ENCODE results near the gene PPM1E. TPM values are rescaled to one million over a fixed set of nuclear protein-coding genes. Genes with fewer than 3 reads are reported as not detected.

The PPM1E gene
- total RNA-seq, 2 experiments from 2014 or later: not detected

DNA sequence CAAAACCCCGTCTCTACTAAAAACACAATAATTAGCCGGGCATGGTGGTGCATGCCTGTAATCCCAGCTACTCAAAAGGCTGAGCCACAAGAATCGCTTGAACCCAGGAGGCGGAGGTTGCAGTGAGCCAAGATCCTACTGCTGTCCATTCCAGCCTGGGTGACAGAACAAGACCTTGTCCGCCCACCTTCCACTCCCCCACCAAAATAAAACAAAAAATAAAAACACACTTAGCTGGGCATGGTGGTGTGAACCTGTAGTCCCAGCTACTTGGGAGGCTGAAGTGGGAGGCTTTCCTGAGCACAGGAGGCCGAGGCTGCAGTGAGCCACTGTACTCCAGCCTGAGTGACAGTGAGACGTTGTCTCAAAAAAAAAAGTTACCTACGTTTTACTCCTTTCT lies 3.2 kb downstream of the PPM1E start:
- Mint-ChIP-seq H3K9me3 (no peaks in the 10 kb centered on the region), H3K4me3 (no peak overlapping the region), H3K27ac (no peak overlapping the region), H3K27me3 (peaks cover 76% of the 10 kb centered on the region), H3K4me1 (ENCODE audit: low read depth) (peaks cover 6% of the 10 kb centered on the region), H3K36me3 (ENCODE audit: low read depth) (no peaks in the 10 kb centered on the region)
- TF ChIP-seq, protein P1, sequence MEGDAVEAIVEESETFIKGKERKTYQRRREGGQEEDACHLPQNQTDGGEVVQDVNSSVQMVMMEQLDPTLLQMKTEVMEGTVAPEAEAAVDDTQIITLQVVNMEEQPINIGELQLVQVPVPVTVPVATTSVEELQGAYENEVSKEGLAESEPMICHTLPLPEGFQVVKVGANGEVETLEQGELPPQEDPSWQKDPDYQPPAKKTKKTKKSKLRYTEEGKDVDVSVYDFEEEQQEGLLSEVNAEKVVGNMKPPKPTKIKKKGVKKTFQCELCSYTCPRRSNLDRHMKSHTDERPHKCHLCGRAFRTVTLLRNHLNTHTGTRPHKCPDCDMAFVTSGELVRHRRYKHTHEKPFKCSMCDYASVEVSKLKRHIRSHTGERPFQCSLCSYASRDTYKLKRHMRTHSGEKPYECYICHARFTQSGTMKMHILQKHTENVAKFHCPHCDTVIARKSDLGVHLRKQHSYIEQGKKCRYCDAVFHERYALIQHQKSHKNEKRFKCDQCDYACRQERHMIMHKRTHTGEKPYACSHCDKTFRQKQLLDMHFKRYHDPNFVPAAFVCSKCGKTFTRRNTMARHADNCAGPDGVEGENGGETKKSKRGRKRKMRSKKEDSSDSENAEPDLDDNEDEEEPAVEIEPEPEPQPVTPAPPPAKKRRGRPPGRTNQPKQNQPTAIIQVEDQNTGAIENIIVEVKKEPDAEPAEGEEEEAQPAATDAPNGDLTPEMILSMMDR (IDR thresholded peaks at IDR 0.05): no peak
- peaks cover 0 to 8% of the 10 kb centered on the region in 2 experiments for H3K9me3 ChIP-seq (ENCODE audit: control insufficient read depth in 1 of 2, insufficient read depth in 1 of 2, low read length in 2 of 2)
- no peak overlapping the region for H3K27ac ChIP-seq (ENCODE audit: low read depth in 1 of 2, low read length in 2 of 2)
- ChIA-PET POLR2A (no interaction called here), CTCF (no interaction called here)
- peaks cover 14% of the 10 kb centered on the region for H3K4me1 ChIP-seq (ENCODE audit: insufficient read depth, low read length)
- DNase-seq: no peak
- no peak overlapping the region for H3K4me3 ChIP-seq (ENCODE audit: low read length)
- H3K36me3 ChIP-seq (ENCODE audit: insufficient read depth, low read length): no peaks in the 10 kb centered on the region
- intact Hi-C loops (cut with DNase I, micrococcal nuclease): no loop called here
- no peak for ATAC-seq (ENCODE audit: poor library complexity)
- H3K27me3 ChIP-seq (ENCODE audit: control insufficient read depth in 1 of 2, insufficient read depth in 2 of 2, low read length in 2 of 2): peaks cover 39 to 57% of the 10 kb centered on the region in 2 experiments

DNA sequence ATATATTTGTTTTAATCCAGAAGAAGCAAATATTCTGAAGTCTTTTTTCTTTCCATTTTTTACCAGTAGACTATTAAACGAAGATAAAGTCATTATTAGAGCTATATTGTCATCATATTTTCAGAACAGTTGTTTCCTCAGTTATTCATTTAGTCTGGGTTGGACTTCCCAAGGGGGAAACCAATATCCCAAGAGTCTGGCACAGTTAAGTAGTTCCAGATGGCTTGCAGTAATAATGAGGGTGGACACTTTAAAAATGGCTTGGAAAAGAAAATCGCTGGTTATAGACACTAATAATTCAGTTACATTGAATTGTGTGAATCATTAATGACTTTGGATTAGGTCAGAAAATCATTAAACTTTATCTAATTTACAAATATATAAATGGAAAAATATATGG lies 3.9 kb downstream of the PPM1E start:
- POLR2A ChIA-PET: no interaction called here
- Mint-ChIP-seq H3K9me3 (no peaks in the 10 kb centered on the region), H3K27me3 (peaks cover 77% of the 10 kb centered on the region), H3K27ac (no peak overlapping the region), H3K4me1 (ENCODE audit: low read depth) (peaks cover 6% of the 10 kb centered on the region), H3K36me3 (ENCODE audit: low read depth) (no peaks in the 10 kb centered on the region), H3K4me3 (no peak overlapping the region)
- H3K36me3 ChIP-seq (ENCODE audit: insufficient read depth, low read length): no peaks in the 10 kb centered on the region
- intact Hi-C loops (cut with DNase I, micrococcal nuclease): no loop called here
- CTCF ChIA-PET: no interaction called here
- ATAC-seq (ENCODE audit: poor library complexity) (no peak), DNase-seq (no peak)
- H3K9me3 ChIP-seq (ENCODE audit: control insufficient read depth in 1 of 2, insufficient read depth in 1 of 2, low read length in 2 of 2): peaks cover 0 to 8% of the 10 kb centered on the region in 2 experiments
- no peak overlapping the region for H3K4me3 ChIP-seq (ENCODE audit: low read length)
- TF ChIP-seq, protein P1 (IDR thresholded peaks at IDR 0.05): no peak
- no peak overlapping the region for H3K27ac ChIP-seq (ENCODE audit: low read depth in 1 of 2, low read length in 2 of 2)
- peaks cover 14% of the 10 kb centered on the region for H3K4me1 ChIP-seq (ENCODE audit: insufficient read depth, low read length)
- H3K27me3 ChIP-seq (ENCODE audit: control insufficient read depth in 1 of 2, insufficient read depth in 2 of 2, low read length in 2 of 2): peaks cover 37 to 57% of the 10 kb centered on the region in 2 experiments

DNA sequence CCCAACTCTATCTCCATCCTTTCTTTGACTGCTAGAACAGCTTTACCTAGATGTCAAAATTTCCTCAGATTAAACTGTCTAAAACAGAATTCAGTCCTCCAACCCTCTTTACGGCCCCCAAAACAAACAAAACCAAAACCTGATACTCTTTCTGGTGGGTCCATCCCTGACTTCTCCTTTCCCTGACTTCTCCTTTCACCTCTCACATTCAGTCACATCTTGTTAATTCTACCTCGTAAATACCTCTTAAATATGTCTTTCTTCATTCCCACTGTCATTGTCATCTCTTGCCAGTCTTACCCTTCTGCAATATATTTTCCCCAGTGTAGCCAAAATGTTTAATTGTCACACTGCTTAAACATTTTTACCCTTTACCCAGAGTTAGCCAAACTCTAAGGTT lies 4.6 kb downstream of the PPM1E start:
- Mint-ChIP-seq H3K36me3 (ENCODE audit: low read depth) (no peaks in the 10 kb centered on the region), H3K9me3 (no peaks in the 10 kb centered on the region), H3K4me1 (ENCODE audit: low read depth) (peaks cover 6% of the 10 kb centered on the region), H3K27ac (no peak overlapping the region), H3K4me3 (no peak overlapping the region), H3K27me3 (peaks cover 73% of the 10 kb centered on the region)
- intact Hi-C loops (cut with DNase I, micrococcal nuclease): no loop called here
- ChIA-PET CTCF (no interaction called here), POLR2A (no interaction called here)
- TF ChIP-seq, protein P1 (IDR thresholded peaks at IDR 0.05): no peak
- peaks cover 0 to 8% of the 10 kb centered on the region in 2 experiments for H3K9me3 ChIP-seq (ENCODE audit: control insufficient read depth in 1 of 2, insufficient read depth in 1 of 2, low read length in 2 of 2)
- DNase-seq (no peak), ATAC-seq (ENCODE audit: poor library complexity) (no peak)
- peaks cover 34 to 52% of the 10 kb centered on the region in 2 experiments for H3K27me3 ChIP-seq (ENCODE audit: control insufficient read depth in 1 of 2, insufficient read depth in 2 of 2, low read length in 2 of 2)
- H3K4me1 ChIP-seq (ENCODE audit: insufficient read depth, low read length): peaks cover 14% of the 10 kb centered on the region
- H3K36me3 ChIP-seq (ENCODE audit: insufficient read depth, low read length): no peaks in the 10 kb centered on the region
- H3K27ac ChIP-seq (ENCODE audit: low read depth in 1 of 2, low read length in 2 of 2): no peak overlapping the region
- H3K4me3 ChIP-seq (ENCODE audit: low read length): no peak overlapping the region

Measured in CD4-positive, alpha-beta T cell (primary cell).